AG09319 (cell line): ENCODE measurements around the gene SIPA1L3.

Experiments
- DNase-seq: peaks from one replicate; pipeline ENCODE4 v3.0.0-alpha.2; 2010; ENCODE audit warnings: low read depth; ENCODE audit errors: extremely low read depth
- TF ChIP-seq, protein P1 (sequence below): IDR thresholded peaks from 2 replicates; pipeline ENCODE4 v1.5.1; 2011; ENCODE audit warnings: low read depth, mild to moderate bottlenecking, inconsistent platforms, low read length, moderate library complexity

The SIPA1L3 gene

DNA sequence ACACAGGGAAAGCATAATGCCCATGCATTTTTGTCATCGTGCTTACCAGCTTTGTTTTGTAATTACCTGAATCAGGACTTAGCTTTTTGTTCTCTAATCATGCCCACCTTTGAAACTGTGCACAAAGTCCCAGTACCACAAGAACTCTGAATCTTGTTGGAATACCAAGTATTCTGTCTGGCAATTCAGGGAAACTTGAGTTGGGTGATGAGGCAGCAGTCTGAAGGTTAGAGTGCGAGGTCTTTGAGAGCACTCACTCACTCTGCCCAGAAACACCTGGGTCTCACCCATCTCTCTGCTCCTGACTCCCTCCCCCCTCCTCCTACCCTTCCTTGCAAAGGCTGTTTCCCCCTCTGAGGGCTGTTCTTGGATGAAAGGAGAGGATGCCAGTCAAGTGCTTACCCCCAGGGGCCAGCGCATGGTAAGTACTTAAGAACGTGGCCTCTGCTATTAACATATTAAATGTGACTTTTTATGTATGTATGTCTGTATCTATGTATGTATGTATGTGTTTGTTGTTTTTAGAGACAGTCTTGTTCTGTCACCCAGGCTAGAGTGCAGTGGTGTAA is 22.4 kb downstream of the SIPA1L3 start:
- TF ChIP-seq, protein P1, sequence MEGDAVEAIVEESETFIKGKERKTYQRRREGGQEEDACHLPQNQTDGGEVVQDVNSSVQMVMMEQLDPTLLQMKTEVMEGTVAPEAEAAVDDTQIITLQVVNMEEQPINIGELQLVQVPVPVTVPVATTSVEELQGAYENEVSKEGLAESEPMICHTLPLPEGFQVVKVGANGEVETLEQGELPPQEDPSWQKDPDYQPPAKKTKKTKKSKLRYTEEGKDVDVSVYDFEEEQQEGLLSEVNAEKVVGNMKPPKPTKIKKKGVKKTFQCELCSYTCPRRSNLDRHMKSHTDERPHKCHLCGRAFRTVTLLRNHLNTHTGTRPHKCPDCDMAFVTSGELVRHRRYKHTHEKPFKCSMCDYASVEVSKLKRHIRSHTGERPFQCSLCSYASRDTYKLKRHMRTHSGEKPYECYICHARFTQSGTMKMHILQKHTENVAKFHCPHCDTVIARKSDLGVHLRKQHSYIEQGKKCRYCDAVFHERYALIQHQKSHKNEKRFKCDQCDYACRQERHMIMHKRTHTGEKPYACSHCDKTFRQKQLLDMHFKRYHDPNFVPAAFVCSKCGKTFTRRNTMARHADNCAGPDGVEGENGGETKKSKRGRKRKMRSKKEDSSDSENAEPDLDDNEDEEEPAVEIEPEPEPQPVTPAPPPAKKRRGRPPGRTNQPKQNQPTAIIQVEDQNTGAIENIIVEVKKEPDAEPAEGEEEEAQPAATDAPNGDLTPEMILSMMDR, result no peak
- DNase-seq, result no peak

GRCh38 chr19:37930416-37930815 is 23.4 kb downstream of the SIPA1L3 start:
- TF ChIP-seq, protein P1, result no peak
- DNase-seq, result no peak

DNA sequence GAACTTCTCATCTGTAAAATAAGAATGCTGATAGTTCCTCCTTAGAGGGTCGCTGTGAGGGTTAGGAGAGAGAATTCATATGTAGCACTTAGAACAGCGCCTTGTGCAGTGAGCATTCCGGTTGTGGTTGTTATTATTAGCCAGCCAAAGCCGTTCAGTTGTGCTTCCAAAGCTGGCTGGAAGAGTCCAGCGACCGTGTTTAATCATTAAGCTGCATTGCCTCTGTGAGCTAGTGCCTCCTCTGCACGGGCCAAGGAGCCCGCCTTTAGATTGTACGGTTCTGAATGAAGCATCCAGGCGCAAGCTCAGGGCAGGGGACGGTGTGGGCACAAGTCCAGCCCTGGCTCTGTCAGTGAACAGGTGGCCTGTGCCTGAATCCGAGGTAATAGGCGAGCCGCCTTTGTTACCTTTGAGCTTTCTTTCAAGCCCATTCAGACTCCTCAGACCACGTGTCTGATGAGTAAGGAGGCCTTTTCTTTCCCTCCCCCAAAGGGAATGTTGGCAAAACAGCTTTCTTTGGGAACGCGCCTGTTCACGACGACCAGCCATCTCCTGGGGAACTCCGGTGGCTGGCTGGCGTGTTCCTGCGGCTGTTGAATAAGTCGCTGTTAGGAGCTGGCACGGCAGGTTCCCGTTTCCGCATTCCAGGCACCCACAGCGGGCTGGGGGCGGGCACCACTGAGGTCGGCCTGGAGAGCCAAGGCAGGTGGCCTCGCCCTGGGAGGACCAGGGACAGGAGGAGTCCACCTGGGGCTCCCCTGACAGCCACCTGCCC is 25.1 kb downstream of the SIPA1L3 start:
- TF ChIP-seq, protein P1, result peak; percentile 9
- no peak for DNase-seq

DNA sequence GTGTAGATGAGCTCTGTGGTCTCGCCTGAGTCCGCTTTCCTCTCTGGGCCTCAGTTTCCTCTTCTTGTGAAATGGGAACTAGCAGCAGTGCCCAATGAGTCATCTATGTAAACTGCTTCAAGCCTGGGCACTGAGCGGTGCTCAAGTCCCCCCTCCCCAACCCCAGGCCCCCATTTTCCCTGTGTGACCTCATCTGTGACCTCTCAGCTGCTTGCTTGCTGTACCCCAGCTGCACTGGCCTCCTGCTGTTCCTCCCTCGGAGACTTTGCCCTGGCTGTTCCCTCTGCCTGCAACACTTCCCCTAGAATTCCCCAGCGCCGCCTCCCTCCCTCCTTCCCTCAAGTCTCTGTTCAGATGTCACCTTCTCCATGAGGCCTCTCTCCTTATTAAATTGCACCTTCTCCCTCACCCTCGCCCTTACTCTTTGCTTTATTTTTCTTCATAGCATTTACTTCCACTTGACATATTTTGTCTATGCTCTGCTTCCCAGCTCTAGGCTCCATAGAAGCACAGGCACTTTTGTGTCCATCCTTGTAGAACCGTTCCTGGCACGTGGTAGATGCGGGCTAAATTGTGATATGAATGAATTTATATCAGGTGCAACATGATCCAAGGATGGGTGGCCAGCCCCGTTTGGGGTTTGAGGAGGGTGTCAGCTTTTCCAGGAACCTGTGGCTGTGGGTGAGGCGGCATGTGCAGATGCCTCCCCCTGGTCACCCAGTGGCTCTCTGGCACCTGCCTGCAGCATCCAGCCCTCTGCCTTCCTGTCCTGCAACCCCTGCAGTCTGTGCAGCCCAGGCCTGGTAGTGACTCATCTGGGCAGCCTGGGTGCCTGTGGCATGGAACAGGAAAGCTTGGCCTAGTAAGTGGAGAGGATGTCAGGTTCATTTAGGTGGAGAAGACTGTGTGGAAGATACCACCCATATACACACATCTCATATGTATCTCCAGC is 26.3 kb downstream of the SIPA1L3 start:
- no peak for DNase-seq
- TF ChIP-seq, protein P1, result no peak

- DNase-seq, result no peak
- TF ChIP-seq, protein P1, result no peak
Measured at GRCh38 chr19:37933937-37934358, 26.9 kb downstream of the SIPA1L3 start.

DNA sequence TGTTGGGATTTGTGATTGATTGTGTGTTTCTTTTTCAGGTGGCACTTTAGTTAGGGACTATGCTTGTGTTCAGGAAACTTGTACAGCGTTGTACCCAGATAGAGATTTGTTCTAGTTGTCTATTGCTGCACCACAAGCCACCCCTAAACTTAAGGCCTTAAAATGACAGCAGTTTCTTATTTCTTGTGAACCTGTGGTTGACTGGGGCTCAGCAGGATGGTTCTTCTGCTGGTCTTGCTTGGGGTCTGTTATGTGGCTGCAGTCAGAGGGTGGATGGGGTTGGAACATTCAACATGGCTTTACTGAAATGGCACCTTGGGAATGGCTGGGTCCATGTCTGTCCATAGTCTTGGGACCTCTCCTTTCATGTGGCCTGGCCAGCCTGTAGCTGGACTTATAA is 28.3 kb downstream of the SIPA1L3 start:
- no peak for DNase-seq
- TF ChIP-seq, protein P1, result no peak

- no peak for DNase-seq
- TF ChIP-seq, protein P1, result no peak
Measured at GRCh38 chr19:37936166-37936565, 29.2 kb downstream of the SIPA1L3 start.
